ENCODE results near the gene CUX1.

The CUX1 gene

DNA sequence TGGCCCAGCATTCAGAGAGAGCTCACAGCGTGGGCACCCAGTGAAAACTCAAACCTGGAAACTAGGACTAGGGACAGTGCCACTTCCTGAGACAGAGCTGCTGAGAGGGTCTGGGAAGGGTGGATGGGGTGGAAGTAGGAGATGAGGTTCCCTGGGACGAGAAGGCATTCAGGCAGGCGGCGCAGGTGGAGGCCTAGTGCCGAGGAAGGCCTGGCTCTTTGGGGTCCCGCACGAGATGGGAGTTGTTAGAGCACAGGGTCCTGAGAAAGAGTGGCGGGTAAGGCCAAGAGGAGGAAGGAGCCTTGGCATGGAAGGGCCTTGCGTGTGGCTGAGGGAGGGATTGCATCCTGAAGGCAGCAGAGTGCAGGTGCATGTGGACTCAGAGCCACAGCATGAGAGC is 339.4 kb downstream of the CUX1 start:
- DNase-seq (ENCODE audit: low read depth), result no peak
- TF ChIP-seq, protein P1, sequence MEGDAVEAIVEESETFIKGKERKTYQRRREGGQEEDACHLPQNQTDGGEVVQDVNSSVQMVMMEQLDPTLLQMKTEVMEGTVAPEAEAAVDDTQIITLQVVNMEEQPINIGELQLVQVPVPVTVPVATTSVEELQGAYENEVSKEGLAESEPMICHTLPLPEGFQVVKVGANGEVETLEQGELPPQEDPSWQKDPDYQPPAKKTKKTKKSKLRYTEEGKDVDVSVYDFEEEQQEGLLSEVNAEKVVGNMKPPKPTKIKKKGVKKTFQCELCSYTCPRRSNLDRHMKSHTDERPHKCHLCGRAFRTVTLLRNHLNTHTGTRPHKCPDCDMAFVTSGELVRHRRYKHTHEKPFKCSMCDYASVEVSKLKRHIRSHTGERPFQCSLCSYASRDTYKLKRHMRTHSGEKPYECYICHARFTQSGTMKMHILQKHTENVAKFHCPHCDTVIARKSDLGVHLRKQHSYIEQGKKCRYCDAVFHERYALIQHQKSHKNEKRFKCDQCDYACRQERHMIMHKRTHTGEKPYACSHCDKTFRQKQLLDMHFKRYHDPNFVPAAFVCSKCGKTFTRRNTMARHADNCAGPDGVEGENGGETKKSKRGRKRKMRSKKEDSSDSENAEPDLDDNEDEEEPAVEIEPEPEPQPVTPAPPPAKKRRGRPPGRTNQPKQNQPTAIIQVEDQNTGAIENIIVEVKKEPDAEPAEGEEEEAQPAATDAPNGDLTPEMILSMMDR (IDR thresholded peaks at IDR 0.05; ENCODE audit: insufficient read depth, low read depth, low read length, missing control alignments), result no peak
- H3K4me3 ChIP-seq (ENCODE audit: low read length), result no peak overlapping the region

DNA sequence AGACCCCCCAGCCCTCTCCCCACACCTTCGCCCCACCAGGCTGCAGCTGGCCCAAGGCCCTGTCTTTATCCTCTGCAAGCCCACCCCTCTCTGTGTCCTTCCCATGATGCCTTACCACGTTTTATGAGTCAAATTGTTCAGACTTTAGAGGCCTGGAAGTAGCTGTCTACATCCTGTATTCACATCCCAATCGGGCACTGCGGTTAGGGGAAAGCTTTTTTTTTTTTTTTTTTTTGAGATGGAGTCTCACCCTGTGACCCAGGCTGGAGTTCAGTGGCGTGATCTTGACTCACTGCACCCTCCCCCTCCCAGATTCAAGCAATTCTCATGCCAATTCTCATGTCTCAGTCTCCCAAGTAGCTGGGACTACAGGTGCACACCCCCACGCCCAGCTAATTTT is 347.7 kb downstream of the CUX1 start:
- TF ChIP-seq, protein P1 (IDR thresholded peaks at IDR 0.05; ENCODE audit: insufficient read depth, low read depth, low read length, missing control alignments), result no peak
- no peak overlapping the region for H3K4me3 ChIP-seq (ENCODE audit: low read length)
- no peak for DNase-seq (ENCODE audit: low read depth)

DNA sequence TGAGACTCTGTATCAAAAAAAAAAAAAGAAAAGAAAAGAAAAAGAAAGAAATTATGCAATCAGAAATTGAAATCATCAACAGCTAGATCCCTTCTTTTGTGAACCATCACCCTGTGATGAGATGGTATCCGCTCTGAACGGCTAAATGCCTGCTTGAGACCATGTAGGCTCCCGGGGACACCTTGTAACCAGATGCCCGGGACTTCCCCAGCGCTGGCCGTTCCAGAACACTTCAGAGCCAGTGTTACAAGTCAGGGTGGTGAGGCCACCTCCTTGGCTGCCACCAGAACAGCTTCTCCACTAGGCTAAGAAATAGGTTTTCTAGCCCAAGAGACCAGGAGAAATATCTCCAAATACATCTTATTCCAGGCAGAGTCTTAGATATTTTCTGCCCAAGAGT is 349.8 kb downstream of the CUX1 start:
- H3K4me3 ChIP-seq (ENCODE audit: low read length), result no peak overlapping the region
- no peak for DNase-seq (ENCODE audit: low read depth)
- TF ChIP-seq, protein P1 (IDR thresholded peaks at IDR 0.05; ENCODE audit: insufficient read depth, low read depth, low read length, missing control alignments), result no peak

DNA sequence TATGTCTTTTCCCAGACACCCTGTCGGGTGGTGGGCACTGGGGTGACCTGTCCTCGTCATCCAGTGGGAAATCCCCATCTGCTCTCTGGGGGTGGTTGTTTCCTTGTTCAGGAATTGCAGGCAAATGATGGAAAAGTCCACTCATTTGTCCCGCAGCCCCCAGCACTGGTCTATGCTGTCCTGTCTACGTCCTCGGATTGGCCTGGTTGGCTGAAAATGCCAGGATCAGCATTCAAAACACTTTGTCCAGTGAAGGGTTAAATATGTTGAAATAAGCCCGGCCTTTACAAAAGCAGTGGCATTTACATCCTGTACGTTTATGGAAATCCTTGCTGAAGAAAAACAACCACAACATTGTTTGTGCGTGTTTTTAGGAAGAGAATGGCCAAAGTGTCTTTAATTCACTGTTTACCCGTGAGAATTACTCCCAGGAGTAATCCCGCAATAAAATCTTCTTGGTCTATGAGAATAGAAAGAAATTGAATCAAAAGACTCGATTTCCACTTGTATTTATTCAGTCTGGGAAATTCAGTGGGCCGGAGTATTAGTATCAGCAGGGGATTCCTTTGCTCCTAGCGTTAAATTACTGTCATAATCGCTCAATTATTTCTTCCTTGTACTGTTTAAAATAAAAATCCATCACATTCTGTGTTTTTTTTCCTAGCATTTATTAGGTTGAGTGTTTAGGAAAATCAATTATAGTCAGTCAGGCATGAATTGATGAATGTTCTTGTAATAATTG is 352.4 kb downstream of the CUX1 start:
- DNase-seq (ENCODE audit: low read depth), result no peak
- no peak overlapping the region for H3K4me3 ChIP-seq (ENCODE audit: low read length)
- TF ChIP-seq, protein P1 (IDR thresholded peaks at IDR 0.05; ENCODE audit: insufficient read depth, low read depth, low read length, missing control alignments), result no peak

DNA sequence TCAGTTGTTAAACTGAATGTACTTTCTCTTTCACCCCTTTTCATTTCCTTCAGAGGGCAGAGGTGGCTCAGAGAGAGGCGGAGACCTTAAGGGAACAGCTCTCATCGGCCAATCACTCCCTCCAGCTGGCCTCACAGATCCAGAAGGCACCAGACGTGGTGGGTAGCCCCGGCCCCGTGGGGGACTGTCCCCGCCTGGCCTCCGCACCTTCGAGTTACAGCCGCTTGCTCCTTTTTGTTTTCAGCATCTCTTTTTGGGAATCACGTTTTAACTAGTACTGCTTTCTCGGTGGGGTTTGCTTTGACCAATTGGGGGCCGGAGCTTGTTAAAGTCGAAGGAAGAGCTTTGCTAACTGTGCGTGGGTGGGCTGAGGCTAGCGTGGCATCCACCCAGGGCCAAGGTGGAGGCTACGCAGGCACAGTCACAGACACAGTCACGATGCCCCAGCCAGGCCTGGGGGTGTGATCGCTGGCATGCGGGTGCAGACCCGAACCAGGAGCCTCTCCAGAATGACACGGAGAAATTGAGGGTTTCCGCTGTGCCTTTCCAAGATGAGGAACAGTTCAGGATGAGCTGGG is 353.1 kb downstream of the CUX1 start:
- TF ChIP-seq, protein P1 (IDR thresholded peaks at IDR 0.05; ENCODE audit: insufficient read depth, low read depth, low read length, missing control alignments), result no peak
- H3K4me3 ChIP-seq (ENCODE audit: low read length), result no peak overlapping the region

DNA sequence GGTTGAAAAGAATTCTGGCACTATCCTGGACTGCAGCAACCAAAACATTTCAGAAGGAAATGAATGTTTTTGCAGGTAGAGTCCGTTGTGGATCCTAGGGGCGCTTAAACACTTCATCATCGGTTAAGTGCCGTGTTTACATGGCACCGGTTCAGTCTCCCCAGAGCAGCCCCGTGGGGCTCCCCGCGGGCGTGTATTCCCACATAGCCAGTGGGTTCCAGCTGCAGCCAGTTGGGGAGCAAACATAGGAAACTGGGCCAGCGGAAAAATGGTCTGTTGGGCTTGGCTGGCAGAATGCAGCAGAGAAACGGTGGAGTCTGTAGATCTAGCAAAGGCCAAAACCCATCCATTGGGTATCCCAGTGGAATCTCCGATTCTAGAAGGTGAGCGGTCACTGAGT is 356.2 kb downstream of the CUX1 start:
- DNase-seq (ENCODE audit: low read depth), result no peak

More for the DNA sequence above, 353.1 kb downstream of the CUX1 start:
- no peak for DNase-seq (ENCODE audit: low read depth)

More for the DNA sequence above, 356.2 kb downstream of the CUX1 start:
- no peak overlapping the region for H3K4me3 ChIP-seq (ENCODE audit: low read length)
- TF ChIP-seq, protein P1 (IDR thresholded peaks at IDR 0.05; ENCODE audit: insufficient read depth, low read depth, low read length, missing control alignments), result no peak

All from epithelial cell of esophagus (primary cell).